GM21576 (cell line): ENCODE measurements around the gene MYLK.

Source experiments
- ATAC-seq: cut with Tn5 transposase; IDR thresholded peaks from one replicate; pipeline ENCODE4 v1.9.1; 2021; ENCODE audit warnings: mild to moderate bottlenecking, moderate library complexity; ENCODE audit not compliant: unreplicated experiment

Gene MYLK

GRCh38 chr3:123832692-123833397 lies 51.3 kb downstream of the MYLK start:
- no peak for ATAC-seq

- no peak for ATAC-seq
Measured at GRCh38 chr3:123831420-123831819, 52.7 kb downstream of the MYLK start.

GRCh38 chr3:123821920-123822319 lies 62.2 kb downstream of the MYLK start:
- no peak for ATAC-seq

GRCh38 chr3:123819949-123820348 lies 64.2 kb downstream of the MYLK start:
- ATAC-seq = no peak

DNA sequence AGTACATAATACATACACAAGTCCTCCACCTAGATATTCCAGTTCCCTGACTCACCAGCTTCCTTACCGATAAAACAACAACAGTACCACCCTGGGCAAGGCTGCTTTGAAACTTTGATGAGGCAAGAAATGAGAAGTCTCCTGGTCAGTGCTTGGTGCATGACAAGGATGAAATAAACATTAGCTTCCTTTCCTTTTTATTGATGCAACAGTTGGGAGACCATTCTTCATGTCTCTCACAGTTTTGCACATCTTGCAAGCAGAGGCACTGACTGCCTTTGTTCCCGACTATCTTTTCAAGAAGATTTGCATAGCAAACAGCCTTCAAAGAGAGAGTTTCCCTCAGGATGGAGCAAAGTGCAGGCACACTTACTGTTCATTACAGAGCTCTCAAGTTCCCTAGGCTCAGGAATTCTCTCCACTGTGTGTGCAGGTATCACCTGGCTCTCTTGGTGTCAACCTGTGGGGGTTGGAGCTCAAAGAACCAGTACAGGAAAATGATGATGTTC lies 65.2 kb downstream of the MYLK start:
- no peak for ATAC-seq

DNA sequence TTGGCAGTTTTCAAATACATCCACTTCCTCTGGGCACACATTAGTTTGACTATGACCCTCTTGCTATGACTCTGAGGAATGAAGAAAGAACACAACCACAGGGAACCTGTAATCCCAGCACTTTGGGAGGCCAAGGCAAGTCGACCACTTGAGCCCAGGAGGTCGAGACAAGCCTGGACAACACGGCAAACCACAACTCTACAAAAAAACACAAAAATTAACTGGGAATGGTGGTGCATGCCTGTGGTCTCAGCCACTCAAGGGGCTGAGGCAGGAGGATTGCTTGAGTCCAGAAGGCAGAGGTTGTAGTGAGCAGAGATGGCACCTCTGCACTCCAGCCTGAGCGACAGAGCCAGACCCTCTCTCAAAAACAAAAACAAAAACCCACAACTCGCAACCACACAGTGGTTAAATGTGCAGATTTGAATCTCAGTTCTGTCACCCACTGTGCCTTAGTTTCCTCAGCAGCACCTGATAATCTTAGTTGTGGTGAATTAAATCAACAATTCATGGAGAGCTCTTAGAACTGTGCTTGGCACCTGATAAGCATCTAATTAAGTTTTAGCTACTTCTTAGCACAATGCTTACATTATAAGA lies 65.7 kb downstream of the MYLK start:
- ATAC-seq = no peak

DNA sequence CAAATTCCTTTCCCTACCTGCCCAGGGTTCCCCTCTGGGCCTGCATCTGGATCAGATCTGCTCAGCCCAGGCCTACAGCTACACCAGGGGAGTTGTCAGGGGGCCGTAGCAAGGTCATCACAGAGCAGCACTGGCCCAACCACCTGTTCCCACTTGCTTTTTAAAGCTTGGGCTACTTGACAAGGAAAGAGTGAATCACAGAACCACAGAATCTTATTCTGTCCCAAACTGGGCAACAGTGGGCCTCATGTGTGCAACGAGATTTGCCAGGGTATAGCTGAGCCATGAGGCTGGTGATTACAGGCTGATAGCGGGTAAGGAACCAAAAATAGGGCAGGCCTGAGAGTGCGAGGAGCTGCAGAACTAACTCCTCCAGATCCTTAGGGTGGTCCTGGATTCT lies 66.7 kb downstream of the MYLK start:
- ATAC-seq = no peak

GRCh38 chr3:123816673-123817207 lies 67.4 kb downstream of the MYLK start:
- ATAC-seq = no peak

- no peak for ATAC-seq
Measured at GRCh38 chr3:123815981-123816380, 68.2 kb downstream of the MYLK start.

DNA sequence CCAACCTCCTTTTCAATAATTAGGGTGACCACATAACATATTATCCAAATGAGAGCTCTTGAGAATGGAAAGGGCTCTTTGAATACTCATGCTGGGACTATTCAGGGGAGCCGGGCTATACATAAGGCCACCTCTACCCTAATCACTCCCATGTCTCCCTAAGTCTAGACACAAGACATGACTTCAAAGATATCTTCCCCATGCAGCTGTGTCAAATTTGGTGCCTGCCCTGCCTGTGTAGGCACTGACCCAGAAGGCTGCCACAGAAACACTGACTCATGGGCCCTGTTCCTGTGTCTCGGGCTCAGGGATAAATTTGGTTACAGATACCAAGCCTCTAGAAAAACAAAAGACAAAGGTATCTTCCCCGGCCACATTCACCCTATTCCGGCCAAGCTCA lies 70.3 kb downstream of the MYLK start:
- ATAC-seq = no peak

- no peak for ATAC-seq
Measured at GRCh38 chr3:123809597-123809996, 74.5 kb downstream of the MYLK start.

DNA sequence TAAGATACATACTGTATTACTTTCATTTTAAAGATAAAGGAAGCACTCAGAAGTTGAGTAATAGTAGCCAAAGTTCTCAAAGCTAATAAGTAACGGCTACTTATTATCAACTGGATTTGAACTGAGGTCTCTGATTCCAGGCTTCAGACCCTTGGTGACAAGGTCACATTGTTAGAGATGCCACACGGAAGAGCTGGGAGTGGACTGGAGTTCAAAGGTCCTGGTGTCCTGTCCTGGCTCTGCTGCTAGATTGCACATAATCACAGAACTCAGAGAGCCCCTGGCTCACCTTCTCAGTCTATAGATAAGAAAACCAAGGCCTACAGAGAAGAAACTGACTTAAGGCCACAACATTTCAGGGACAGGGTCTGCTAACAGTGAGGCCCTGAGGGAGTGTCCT lies 75.3 kb downstream of the MYLK start:
- ATAC-seq = no peak

GRCh38 chr3:123807820-123808219 lies 76.3 kb downstream of the MYLK start:
- ATAC-seq = no peak

- no peak for ATAC-seq
Measured at GRCh38 chr3:123805504-123805903, 78.6 kb downstream of the MYLK start.

DNA sequence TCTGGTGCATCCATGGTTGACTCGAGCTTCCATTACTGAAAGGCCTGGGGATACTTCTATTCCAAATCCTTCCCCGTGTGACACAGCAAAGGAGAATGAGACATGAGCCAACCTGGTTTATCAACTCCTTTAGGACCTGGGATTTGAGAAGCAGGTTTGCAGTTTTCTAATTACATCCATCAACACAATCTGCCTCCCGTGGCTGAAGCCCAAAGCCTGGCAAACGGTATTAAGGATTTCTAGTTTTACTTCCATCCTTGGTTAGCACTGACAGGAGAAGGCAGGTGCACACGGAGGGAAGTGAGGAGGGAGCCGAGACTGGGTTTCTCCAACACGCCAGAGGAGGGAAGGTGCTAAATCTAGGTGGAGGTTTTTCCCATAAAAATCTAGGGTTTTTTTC lies 79.0 kb downstream of the MYLK start:
- ATAC-seq = no peak

- no peak for ATAC-seq
Measured at GRCh38 chr3:123804676-123805075, 79.5 kb downstream of the MYLK start.

DNA sequence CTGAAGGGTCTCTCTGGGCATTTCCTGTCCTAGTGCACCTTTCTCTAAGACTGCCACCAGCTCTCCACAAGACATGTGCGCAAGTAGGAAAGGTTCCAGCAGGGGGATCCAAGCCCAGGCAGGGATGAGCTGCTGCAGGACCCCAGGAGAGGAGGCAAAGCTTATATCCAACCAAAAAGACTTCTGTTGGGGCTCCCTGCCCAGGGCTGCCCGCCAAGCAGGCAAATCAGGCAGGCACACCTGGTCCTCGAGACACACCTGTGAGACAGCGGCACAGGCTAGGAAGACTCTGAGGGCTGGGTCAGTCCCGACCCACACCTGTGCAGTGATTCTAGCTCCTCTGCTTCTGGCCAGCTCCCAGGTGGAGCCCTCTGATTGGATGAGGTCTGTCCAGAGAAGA lies 80.6 kb downstream of the MYLK start:
- ATAC-seq = no peak

- no peak for ATAC-seq
Measured at GRCh38 chr3:123802007-123802625, 82.0 kb downstream of the MYLK start.

GRCh38 chr3:123801474-123801873 lies 82.7 kb downstream of the MYLK start:
- ATAC-seq = no peak

GRCh38 chr3:123800362-123800682 lies 83.8 kb downstream of the MYLK start:
- ATAC-seq = no peak

DNA sequence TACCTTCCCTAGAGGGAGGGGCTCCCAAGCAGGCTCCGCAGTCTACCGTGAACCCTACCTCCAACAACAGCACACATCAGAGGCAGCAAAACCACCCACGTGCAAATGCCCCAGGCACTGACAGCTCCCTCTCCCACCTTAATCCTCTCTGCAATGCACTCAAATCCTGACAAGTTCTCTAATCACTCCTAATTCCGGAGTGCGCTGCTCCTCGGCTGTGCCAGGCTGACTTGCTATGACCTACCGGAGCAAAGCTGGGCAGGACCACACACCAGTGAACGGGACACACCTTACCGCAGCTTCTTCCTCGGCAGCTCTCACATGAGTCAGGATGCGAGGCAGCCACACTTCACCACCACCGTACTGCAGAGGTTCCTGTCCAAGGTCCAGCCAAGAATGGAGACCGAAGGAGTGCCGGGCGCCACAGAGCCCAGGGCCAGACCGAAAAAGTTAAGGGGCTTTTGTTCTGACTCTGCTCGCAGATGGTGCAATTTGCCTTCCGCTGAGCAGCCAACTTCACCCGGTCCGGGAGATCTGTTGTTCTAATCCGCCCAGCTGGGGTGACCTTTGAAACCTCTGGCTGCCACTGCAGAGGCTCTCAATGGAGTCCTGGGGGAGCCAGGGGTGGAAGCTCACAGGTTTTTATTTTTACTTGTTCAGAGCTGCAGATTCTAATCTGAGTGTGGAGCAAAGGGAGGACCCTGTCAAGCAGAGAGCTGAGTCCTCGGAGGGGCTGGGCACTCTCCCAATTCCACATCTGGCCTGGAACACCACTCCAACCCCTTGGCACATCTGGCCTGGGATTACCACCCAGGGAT lies 84.4 kb downstream of the MYLK start:
- no peak for ATAC-seq
